ENCODE data around the gene TOM1L1.

Gene TOM1L1, protein sequence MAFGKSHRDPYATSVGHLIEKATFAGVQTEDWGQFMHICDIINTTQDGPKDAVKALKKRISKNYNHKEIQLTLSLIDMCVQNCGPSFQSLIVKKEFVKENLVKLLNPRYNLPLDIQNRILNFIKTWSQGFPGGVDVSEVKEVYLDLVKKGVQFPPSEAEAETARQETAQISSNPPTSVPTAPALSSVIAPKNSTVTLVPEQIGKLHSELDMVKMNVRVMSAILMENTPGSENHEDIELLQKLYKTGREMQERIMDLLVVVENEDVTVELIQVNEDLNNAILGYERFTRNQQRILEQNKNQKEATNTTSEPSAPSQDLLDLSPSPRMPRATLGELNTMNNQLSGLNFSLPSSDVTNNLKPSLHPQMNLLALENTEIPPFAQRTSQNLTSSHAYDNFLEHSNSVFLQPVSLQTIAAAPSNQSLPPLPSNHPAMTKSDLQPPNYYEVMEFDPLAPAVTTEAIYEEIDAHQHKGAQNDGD

GRCh38 chr17:54900457-54901229 is at the start of gene TOM1L1:
Gene TOM1L1, plus strand, starts transcription at chr17:54900852. Its CDS starts 14 bp downstream, at chr17:54900866.
- H3K4me3 ChIP-seq (ENCODE audit: low read depth, low read length) = peak within 1 kb of the TSS; percentile 86
- H3K4me1 ChIP-seq (ENCODE audit: control insufficient read depth, insufficient read depth, low read length) = no peaks in the 10 kb centered on the region
- H3K36me3 ChIP-seq (ENCODE audit: control insufficient read depth in 2 of 2, insufficient read depth in 1 of 2, low read length in 2 of 2) = peaks cover 9 to 17% of the 10 kb centered on the region in 2 experiments
- ChIA-PET CTCF (interaction anchor here (0.6 to 0.8 kb wide), 3 partner anchors 9 to 408 kb away, joined by 3 read pairs; no protein-coding TSS in a partner anchor), POLR2A (interaction anchor here (0.6 to 1.9 kb wide), 3 partner anchors 13 to 80 kb away, joined by 3 to 6 read pairs (median 5); no protein-coding TSS in a partner anchor)
- H3K9me3 ChIP-seq (ENCODE audit: control insufficient read depth, insufficient read depth, low read depth, low read length) = no peaks in the 10 kb centered on the region
- H3K27ac ChIP-seq (ENCODE audit: extremely low read depth, low read depth, low read length) = peak within 1 kb of the TSS; percentile 68
- TF ChIP-seq ZBTB44 (tag by site-specific recombination; IDR thresholded peaks at IDR 0.05) = peak; percentile 45; the same call in 1 of the 2 replicates
- peak; percentile 60 for TF ChIP-seq ZBTB11 (tag by site-specific recombination; conservative IDR thresholded peaks at IDR 0.05; ENCODE audit: low read depth)
- no peak for TF ChIP-seq ZNF175 (tag by site-specific recombination; IDR thresholded peaks at IDR 0.05)
- 0 out of 2 replicates have a peak, but pooled peaks have one; percentile 42 for TF ChIP-seq ZNF660 (tag by site-specific recombination; IDR thresholded peaks at IDR 0.05)
- TF ChIP-seq SP3 (tag by site-specific recombination; IDR thresholded peaks at IDR 0.05) = peak; percentile 50
- TF ChIP-seq SP7 (tag by site-specific recombination; IDR thresholded peaks at IDR 0.05) = 0 out of 2 replicates have a peak, but pooled peaks have one; percentile 34
- peak; percentile 61; the same call in 1 of the 2 replicates for TF ChIP-seq PBX3 (CRISPR knock-in tag; IDR thresholded peaks at IDR 0.05)
- TF ChIP-seq PRDM1 (tag by site-specific recombination; IDR thresholded peaks at IDR 0.05) = peak; percentile 66; the same call in 1 of the 2 replicates
- TF ChIP-seq ZNF501 (tag by site-specific recombination; IDR thresholded peaks at IDR 0.05) = peak; percentile 62
- peak; percentile 47; the same call in 1 of the 2 replicates for TF ChIP-seq ZBTB48 (tag by site-specific recombination; IDR thresholded peaks at IDR 0.05)
- TF ChIP-seq IKZF3 (tag by site-specific recombination; IDR thresholded peaks at IDR 0.05) = peak; percentile 89
- TF ChIP-seq, protein P1, sequence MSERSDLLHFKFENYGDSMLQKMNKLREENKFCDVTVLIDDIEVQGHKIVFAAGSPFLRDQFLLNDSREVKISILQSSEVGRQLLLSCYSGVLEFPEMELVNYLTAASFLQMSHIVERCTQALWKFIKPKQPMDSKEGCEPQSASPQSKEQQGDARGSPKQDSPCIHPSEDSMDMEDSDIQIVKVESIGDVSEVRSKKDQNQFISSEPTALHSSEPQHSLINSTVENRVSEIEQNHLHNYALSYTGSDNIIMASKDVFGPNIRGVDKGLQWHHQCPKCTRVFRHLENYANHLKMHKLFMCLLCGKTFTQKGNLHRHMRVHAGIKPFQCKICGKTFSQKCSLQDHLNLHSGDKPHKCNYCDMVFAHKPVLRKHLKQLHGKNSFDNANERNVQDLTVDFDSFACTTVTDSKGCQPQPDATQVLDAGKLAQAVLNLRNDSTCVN (tag by site-specific recombination; optimal IDR thresholded peaks at IDR 0.05) = peak; percentile 64
- TF ChIP-seq ZIC2 (tag by site-specific recombination; IDR thresholded peaks at IDR 0.05) = peak; percentile 58; the same call in 1 of the 2 replicates
- TF ChIP-seq TRIM28 (IDR thresholded peaks at IDR 0.05; ENCODE audit: borderline replicate concordance, low read length) = no peak
- peak; percentile 57; the same call in 1 of the 2 replicates for TF ChIP-seq ZXDB (tag by site-specific recombination; IDR thresholded peaks at IDR 0.05)
- no peak for TF ChIP-seq OVOL3 (tag by site-specific recombination; IDR thresholded peaks at IDR 0.05)
- 0 out of 2 replicates have a peak, but pooled peaks have one; percentile 23 for TF ChIP-seq ZNF324 (tag by site-specific recombination; IDR thresholded peaks at IDR 0.05)
- TF ChIP-seq HIC1 (tag by site-specific recombination; IDR thresholded peaks at IDR 0.05) = peak; percentile 55; the same call in 1 of the 2 replicates
- TF ChIP-seq SP2 (tag by site-specific recombination; IDR thresholded peaks at IDR 0.05) = peak; percentile 74
- TF ChIP-seq, protein P2, sequence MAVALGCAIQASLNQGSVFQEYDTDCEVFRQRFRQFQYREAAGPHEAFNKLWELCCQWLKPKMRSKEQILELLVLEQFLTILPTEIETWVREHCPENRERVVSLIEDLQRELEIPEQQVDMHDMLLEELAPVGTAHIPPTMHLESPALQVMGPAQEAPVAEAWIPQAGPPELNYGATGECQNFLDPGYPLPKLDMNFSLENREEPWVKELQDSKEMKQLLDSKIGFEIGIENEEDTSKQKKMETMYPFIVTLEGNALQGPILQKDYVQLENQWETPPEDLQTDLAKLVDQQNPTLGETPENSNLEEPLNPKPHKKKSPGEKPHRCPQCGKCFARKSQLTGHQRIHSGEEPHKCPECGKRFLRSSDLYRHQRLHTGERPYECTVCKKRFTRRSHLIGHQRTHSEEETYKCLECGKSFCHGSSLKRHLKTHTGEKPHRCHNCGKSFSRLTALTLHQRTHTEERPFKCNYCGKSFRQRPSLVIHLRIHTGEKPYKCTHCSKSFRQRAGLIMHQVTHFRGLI (tag by site-specific recombination; IDR thresholded peaks at IDR 0.05) = peak; percentile 52; the same call in 1 of the 2 replicates
- TF ChIP-seq KLF8 (tag by site-specific recombination; IDR thresholded peaks at IDR 0.05) = peak; percentile 34; the same call in 1 of the 2 replicates
- peak; percentile 36 for TF ChIP-seq SCRT2 (tag by site-specific recombination; IDR thresholded peaks at IDR 0.05)
- 0 out of 2 replicates have a peak, but pooled peaks have one; percentile 5 for TF ChIP-seq ZNF580 (tag by site-specific recombination; IDR thresholded peaks at IDR 0.05)
